OCI-LY7 (cell line): Measurements from ENCODE around the gene CBFA2T3. TPM values are rescaled to one million over a fixed set of nuclear protein-coding genes. Genes with fewer than 3 reads are reported as not detected.

Experiments used
- BruUV-seq: library from RNA; stranded (reverse); fragments of 400-500 nt; replicated peaks from 2 replicates; lab custom pipeline; 2021; lab: Mats Ljungman, UMichigan
- CTCF ChIA-PET: fragments of 300-600 bp; sonication (Branson Sonifier 250); formaldehyde crosslinking; loops from one replicate; lab custom pipeline; 2022; ENCODE audit warnings: antibody characterized with exemption; ENCODE audit not compliant: unreplicated experiment; lab: Charles Lee
- POLR2A ChIA-PET: fragments of 300-600 bp; sonication (Branson Sonifier 250); formaldehyde crosslinking; loops from one replicate; lab custom pipeline; 2022; ENCODE audit warnings: antibody characterized with exemption; lab: Charles Lee
- DNase-seq: peaks from one replicate; pipeline ENCODE4 v3.0.0-alpha.2; 2015; ENCODE audit warnings: low spot score
- H2AFZ ChIP-seq: fragments of 200-600 bp; sonication (generic), shearing (Covaris generic); 2 replicates; pipeline ENCODE4 v1.6.1; 2014; ENCODE audit warnings: mild to moderate bottlenecking, antibody characterized with exemption, low read length, moderate library complexity
- H3K27ac ChIP-seq: fragments of 200-600 bp; sonication (generic); 2 replicates; pipeline ENCODE4 v1.5.1; 2014; ENCODE audit warnings: mixed run types, low read depth, mild to moderate bottlenecking, moderate library complexity, low read length, inconsistent platforms; ENCODE audit not compliant: poor library complexity, severe bottlenecking
- H3K36me3 ChIP-seq: fragments of 200-600 bp; sonication (generic); 2 replicates; pipeline ENCODE4 v1.6.1; 2014; ENCODE audit warnings: mild to moderate bottlenecking, antibody characterized with exemption, low read length, moderate library complexity, mixed read lengths; ENCODE audit not compliant: insufficient read depth
- H3K4me1 ChIP-seq: fragments of 200-600 bp; sonication (generic); 2 replicates; pipeline ENCODE4 v1.5.1; 2014; ENCODE audit warnings: mild to moderate bottlenecking, low read length; ENCODE audit not compliant: insufficient read depth, poor library complexity, severe bottlenecking
- H3K4me2 ChIP-seq: fragments of 200-600 bp; sonication (generic); 2 replicates; pipeline ENCODE4 v1.6.1; 2014; ENCODE audit warnings: mild to moderate bottlenecking, low read length
- H3K4me3 ChIP-seq: fragments of 200-600 bp; sonication (generic); 2 replicates; pipeline ENCODE4 v1.5.1; 2014; ENCODE audit warnings: mild to moderate bottlenecking, low read depth, low read length; ENCODE audit not compliant: poor library complexity, severe bottlenecking
- H3K79me2 ChIP-seq: fragments of 200-600 bp; sonication (generic); 2 replicates; pipeline ENCODE4 v1.6.1; 2016; ENCODE audit warnings: low read depth, mild to moderate bottlenecking, low read length, moderate library complexity, mixed read lengths; ENCODE audit not compliant: insufficient read depth
- H3K9me2 ChIP-seq: fragments of 200-600 bp; sonication (generic); 2 replicates; pipeline ENCODE4 v1.6.1; 2016; ENCODE audit warnings: mild to moderate bottlenecking, low read length, mixed read lengths; ENCODE audit not compliant: insufficient read depth
- H3K9me3 ChIP-seq: fragments of 200-600 bp; sonication (generic); 2 replicates; pipeline ENCODE4 v1.6.1; 2014; ENCODE audit warnings: mild to moderate bottlenecking, mixed run types, low read length, mixed read lengths
- H4K20me1 ChIP-seq: fragments of 200-600 bp; sonication (generic); 2 replicates; pipeline ENCODE4 v1.6.1; 2014; ENCODE audit warnings: mild to moderate bottlenecking, antibody characterized with exemption, low read length, moderate library complexity, mixed read lengths; ENCODE audit not compliant: insufficient read depth
- EZH2phosphoT487 ChIP-seq: fragments of 200-600 bp; sonication (generic); IDR thresholded peaks from 2 replicates; pipeline ENCODE4 v1.6.1; 2018; ENCODE audit warnings: low read depth, borderline replicate concordance, mild to moderate bottlenecking, mixed run types, antibody characterized with exemption, low read length, moderate library complexity, mixed read lengths
- intact Hi-C: fragments of 100-400 bp; cut with micrococcal nuclease; formaldehyde crosslinking; loops from one replicate; pipeline ENCODE4 v1.10.0; 2022; ENCODE audit not compliant: unreplicated experiment
- total RNA-seq, 2 experiments: library from RNA; depleted of rRNA in 1 of 2; stranded (reverse); fragments of >200 nt in 1 of 2; shearing (Covaris generic) in 1 of 2; gene quantifications; 2 replicates each; pipeline ENCODE4 v1.2.3, GENCODE V29; 2014 to 2022
- TF ChIP-seq, protein P1 (sequence below): fragments of 200-600 bp; sonication (generic); conservative IDR thresholded peaks from 2 replicates; pipeline ENCODE4 v1.5.1; 2014; ENCODE audit warnings: mild to moderate bottlenecking, antibody characterized with exemption, low read length, moderate library complexity, mixed read lengths

The CBFA2T3 gene
- total RNA-seq, 2 experiments from 2014 or later = 1.1 to 48.0 TPM

DNA sequence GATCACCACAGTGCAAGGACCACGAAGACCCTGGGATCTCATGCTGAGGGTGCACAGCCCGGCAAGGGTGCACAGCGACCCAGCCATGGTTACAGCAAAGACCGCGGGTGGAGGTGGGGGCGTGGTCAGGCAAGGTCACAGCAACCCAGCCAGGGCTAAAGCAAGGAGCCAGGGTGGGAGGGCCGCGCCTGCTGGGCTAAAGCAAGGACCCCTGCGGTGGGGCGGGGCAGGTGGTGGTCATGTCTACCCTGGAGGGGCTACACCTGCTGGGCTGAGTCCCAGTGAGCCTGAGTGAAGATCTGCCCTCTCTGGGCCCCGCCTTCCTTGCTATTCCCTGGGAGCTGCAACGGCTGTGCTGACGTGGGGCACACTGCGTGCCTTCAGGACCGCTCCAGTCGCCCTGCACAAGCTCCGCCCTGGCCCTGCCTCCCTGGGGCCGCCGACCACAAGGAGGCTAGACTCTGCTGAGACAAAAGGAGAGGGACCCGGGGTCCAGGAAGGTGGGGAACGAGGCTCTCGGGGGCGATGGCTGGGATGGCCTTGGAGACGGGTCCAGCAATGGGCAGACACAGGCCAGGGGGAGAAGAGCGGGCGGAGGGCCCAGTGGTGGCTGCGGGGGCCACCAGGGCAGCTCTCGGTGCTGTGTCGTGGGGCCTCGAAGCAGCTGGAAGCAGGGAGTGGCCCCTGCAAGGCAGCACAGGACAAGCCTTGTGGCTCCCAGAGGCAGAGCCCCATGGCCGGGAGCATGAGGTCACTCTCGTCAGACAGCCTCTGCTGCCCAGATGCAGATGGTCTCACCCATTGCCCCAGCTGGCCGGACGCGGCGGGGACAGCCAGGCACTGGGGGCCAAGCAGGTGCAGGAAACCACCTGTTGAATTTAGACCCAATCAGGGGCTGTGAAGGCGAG lies 52.8 kb downstream of the CBFA2T3 start:
- Histone ChIP-seq H3K4me2 (no peak overlapping the region), H3K9me2 (no peaks in the 10 kb centered on the region), H3K36me3 (no peaks in the 10 kb centered on the region), H3K4me1 (peaks cover 15% of the 10 kb centered on the region), H4K20me1 (no peaks in the 10 kb centered on the region; the same call in 1 of the 2 replicates), H3K4me3 (no peak overlapping the region), H2AFZ (no peak overlapping the region), H3K79me2 (no peaks in the 10 kb centered on the region), H3K27ac (no peak overlapping the region), H3K9me3 (no peaks in the 10 kb centered on the region)
- intact Hi-C loops = no loop called here
- TF ChIP-seq, protein P1, sequence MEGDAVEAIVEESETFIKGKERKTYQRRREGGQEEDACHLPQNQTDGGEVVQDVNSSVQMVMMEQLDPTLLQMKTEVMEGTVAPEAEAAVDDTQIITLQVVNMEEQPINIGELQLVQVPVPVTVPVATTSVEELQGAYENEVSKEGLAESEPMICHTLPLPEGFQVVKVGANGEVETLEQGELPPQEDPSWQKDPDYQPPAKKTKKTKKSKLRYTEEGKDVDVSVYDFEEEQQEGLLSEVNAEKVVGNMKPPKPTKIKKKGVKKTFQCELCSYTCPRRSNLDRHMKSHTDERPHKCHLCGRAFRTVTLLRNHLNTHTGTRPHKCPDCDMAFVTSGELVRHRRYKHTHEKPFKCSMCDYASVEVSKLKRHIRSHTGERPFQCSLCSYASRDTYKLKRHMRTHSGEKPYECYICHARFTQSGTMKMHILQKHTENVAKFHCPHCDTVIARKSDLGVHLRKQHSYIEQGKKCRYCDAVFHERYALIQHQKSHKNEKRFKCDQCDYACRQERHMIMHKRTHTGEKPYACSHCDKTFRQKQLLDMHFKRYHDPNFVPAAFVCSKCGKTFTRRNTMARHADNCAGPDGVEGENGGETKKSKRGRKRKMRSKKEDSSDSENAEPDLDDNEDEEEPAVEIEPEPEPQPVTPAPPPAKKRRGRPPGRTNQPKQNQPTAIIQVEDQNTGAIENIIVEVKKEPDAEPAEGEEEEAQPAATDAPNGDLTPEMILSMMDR = no peak
- no peak for DNase-seq
- BruUV-seq = no TSS peak
- ChIA-PET POLR2A (no interaction called here), CTCF (interaction anchor here (0.6 kb wide), 1 partner anchor 244 kb away, joined by 4 read pairs; no protein-coding TSS in a partner anchor)

GRCh38 chr16:88923450-88923849 lies 53.6 kb downstream of the CBFA2T3 start:
- no peak overlapping the region for H2AFZ ChIP-seq
- H4K20me1 ChIP-seq = no peaks in the 10 kb centered on the region; the same call in 1 of the 2 replicates
- DNase-seq = no peak
- H3K9me3 ChIP-seq = no peaks in the 10 kb centered on the region
- TF ChIP-seq EZH2phosphoT487 = no peak
- TF ChIP-seq, protein P1 = no peak
- H3K36me3 ChIP-seq = no peaks in the 10 kb centered on the region
- ChIA-PET POLR2A (no interaction called here), CTCF (no interaction called here)
- peaks cover 15% of the 10 kb centered on the region for H3K4me1 ChIP-seq
- no TSS peak for BruUV-seq
- H3K27ac ChIP-seq = no peak overlapping the region
- H3K79me2 ChIP-seq = no peaks in the 10 kb centered on the region
- intact Hi-C loops = no loop called here
- H3K9me2 ChIP-seq = no peaks in the 10 kb centered on the region
- H3K4me2 ChIP-seq = no peak overlapping the region
- no peak overlapping the region for H3K4me3 ChIP-seq
